NT2/D1 (cell line): ENCODE data around the gene MCCD1.

ENCODE experiments used
- SUZ12 ChIP-seq: IDR thresholded peaks from 2 replicates; pipeline ENCODE4 v1.6.1; 2011; ENCODE audit not compliant: insufficient read length, insufficient read depth; ENCODE audit errors: extremely low read depth
- YY1 ChIP-seq: IDR thresholded peaks from 2 replicates; pipeline ENCODE4 v1.6.1; 2011; ENCODE audit not compliant: insufficient read length, insufficient read depth
- ZNF274 ChIP-seq: IDR thresholded peaks from 2 replicates; pipeline ENCODE4 v1.6.1; 2011; ENCODE audit warnings: mild to moderate bottlenecking, low read depth, low read length

DNA sequence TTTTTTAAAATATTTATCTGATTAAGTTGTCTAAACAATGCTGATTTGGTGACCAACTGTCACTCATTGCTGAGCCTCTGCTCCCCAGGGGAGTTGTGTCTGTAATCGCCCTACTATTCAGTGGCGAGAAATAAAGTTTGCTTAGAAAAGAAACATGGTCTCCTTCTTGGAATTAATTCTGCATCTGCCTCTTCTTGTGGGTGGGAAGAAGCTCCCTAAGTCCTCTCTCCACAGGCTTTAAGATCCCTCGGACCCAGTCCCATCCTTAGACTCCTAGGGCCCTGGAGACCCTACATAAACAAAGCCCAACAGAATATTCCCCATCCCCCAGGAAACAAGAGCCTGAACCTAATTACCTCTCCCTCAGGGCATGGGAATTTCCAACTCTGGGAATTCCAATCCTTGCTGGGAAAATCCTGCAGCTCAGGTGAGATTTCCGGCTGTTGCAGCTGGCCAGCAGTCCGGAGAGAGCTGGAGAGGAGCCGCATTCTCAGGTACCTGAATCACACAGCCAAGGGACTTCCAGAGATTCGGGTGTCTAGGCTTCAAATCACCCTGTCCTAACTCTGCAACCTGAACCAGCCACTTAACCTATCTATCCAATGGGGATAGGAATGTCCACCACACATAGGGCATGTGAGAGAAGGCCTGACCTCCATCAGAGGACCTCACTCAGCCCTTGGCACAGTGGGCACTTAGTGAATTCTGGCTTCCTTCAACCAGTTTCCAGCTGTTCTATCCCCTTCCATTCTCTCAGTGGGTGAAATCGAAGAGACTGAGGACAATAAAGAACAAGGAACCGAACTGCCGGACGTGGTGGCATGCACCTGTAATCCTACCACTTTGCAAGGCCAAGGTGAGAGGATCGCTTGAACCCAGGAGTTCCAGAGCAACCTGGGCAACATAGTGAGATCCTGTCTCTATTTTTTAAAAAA is 49.7 kb downstream of the MCCD1 start:
- no peak for TF ChIP-seq ZNF274
- no peak for TF ChIP-seq YY1
- TF ChIP-seq SUZ12, result no peak
